ENCODE results near the gene ADCY7.

The ADCY7 gene

DNA sequence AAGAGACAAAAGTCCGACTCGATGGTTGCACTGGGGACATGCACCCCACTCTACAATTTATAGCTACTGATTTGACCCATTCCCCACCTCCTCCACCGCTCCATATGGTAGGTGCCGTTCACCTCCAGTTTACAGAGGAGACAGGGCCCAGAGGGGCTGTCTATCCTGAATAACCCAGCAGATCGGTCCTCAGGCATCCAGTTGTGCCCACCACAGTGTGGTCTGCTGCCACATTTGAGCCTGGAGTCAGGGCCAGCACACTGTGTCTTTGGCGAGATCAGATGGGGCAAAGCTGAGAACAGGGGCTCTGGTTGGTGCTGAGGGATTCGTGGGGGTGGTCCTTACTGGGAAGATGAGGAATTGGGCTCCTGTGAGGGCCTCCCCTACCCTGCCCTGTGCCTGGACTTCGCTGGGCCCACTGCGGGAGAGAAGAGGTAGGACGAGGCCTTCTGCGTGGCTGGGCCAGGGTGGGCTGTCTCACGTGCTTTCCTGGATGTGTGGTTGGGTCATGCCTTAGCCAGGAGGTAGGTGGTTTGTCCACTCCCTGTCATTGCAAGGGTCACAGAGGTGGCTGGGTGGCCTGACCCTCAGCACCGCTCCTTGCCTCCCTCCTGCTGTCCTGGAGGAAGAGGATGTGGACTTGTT lies 2.8 kb downstream of the ADCY7 start:
- DNase-seq = no peak

DNA sequence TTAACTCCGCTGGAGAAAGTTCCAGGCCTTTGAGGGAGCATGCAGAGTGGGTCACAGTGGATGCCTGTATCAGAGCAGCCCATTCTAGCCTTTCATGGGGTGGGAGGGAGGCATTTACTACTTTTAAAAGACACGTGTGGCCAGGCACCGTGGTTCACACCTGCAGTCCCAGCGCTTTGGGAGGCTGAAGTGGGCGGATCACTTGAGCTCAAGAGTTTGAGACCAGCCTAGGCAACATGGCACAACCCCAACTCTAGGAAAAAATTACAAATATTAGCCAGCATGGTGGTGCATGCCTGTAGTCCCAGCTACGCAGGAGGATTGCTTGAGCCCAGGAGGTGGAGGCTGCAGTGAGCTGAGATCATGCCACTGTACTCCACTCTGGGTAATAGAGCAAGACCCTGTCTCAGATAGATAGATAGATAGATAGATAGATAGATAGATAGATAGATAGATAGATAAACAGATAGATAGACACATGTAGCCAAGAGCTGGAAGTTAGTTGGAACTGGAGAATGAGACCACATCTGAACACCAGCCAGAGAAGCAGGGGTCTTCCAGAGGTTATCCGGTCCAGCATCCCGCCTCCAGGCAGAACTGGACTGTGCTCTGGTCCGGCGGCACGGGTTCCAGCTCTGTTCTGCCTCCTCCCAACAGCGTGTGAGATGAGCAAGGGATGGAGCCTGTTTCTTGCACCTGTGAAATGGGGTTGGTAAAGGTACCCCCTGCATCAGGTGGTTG lies 3.6 kb downstream of the ADCY7 start:
- no peak for DNase-seq

DNA sequence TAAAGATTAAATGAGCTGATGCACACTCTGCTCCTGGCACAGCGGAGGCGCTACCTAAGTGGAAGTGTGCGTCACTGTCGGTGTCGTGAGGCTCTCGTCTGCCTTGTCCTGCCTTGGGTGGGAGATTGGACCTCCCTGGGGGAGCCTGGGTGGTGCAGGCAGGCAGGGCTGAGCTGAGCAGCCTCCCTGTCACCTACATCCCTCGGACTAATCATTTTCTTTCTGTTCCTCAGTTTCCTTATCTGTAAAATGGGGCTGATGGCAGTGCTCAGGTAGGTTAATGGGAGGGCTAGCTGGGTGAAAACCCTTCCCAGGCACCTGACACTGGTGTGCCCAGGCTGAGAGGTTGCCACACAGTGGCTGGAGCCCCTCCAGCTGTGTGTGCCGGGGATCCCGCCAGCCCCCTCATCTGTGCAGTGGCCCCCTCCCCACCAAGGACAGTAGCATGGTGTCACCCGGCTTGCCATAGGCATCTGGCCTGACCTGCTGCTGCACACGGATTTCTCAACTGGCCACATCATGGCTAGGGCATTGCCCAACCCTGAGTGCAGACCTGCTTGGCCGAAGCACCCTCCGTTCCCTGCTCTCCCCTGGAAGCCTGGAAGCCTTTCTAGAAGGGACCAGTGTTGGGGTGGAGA lies 4.3 kb downstream of the ADCY7 start:
- DNase-seq = no peak

DNA sequence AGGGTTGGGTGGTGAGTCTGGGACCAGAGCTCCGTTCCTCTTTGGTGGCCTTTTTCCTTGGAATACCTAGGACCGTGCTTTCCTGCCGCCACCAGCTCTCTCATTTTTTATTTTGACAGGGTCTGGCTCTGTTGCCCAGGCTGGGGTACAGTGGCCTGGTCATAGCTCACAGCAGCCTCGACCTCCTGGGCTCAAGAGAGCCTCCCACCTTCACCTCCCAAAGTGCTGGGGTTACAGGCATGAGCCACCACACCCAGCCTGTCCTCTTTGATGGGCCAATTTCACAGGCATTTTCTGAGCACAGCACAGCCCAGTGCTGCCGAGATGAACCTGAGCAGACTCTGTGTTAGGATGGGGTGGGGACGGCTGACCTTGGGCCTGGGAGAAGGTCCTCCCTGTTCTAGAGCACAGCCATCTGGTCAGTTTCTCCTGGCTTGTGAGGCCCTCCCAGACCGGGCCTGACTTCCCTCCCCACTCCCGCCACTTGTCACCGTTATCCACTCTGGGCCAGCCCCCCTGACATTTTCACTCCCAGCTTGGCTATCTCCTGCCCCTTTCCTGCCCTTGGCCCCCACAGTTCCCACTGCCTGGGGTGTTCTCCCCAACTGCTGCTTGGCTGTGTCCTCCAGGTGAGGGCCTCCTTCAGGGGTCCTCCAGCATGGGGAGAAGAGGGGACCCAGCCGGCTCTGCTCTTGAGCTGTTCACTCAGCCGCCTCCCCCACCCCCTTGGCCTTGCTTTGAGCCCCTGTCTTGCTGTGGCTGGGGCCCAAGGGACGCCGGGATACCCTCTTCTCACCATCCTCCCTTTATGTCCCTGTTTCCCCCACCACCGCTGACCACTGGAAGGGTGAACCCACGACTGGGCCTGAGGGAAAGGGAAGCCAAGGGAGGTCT lies 5.0 kb downstream of the ADCY7 start:
- DNase-seq = no peak

DNA sequence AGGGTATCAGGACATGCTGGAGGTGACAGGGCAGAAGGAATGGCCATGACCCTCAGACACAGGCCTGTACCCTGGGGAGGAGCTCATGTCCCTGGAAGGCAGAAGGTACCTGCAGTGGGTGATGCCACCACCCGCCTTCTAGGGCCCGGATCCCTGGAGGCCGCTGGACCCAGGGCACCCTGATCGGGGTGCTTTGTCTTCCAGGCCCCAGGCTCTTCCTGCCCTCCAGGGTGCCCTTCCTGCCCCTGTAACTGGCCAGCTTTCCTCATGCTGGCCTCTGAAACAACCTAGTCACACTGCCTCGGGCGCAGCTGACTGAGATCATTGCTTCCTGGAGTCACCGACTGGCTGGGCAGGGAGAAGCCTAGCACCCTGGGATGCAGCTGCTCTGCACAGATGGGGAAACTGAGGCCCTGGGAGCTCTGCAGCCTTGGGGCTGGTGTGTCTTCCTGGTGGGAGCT lies 5.8 kb downstream of the ADCY7 start:
- peak in 1 of 2 experiments; percentile 23 for DNase-seq

DNA sequence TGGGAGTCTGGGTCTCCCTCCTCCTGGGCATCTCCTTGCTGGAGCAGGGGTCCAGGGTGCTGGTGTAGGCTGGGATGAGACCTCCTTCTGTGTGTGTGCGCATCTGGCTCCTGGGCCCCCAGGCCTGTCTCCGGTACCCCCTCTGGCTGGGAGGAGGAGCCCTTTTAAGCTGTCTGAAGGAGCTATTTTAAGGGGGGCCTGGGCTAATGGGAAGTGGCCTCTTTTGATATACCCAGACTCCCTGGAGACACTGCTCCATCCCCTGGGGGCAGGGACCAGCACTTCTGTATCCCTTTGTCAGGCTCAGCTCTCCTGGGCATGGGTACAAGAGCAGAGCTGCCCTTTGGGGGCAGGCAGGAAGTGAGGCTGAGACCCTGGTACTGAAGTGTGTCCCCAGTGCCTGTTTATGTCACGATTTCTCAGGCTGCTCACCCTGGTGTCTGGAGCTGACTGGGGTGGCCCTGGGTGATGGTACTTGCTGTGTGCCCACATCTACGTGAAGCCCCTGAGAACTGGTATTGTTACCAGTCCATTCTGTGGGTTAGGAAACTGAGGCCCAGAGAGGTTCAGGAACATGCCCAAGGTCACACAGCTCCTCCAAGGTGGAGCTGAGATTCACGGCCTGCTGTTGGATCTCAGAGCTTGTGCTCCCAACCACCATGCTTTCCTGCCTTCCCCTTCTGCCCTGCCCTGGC lies 6.5 kb downstream of the ADCY7 start:
- no peak for DNase-seq

DNA sequence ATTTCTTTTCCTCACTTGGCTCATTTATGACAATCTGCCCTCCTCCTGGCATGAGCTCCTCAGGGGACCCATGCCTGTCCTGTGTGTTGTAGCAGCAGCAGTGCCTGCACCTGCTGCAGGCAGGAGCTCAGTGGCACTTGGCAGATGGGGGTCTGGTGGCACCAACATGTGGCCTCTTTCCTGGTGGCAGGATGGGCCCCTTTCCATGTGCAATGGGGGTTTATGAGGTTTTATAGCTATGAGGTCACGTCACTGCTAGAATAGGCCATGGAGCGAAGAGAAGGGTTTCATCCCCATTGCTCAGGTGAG lies 7.0 kb downstream of the ADCY7 start:
- DNase-seq = no peak

DNA sequence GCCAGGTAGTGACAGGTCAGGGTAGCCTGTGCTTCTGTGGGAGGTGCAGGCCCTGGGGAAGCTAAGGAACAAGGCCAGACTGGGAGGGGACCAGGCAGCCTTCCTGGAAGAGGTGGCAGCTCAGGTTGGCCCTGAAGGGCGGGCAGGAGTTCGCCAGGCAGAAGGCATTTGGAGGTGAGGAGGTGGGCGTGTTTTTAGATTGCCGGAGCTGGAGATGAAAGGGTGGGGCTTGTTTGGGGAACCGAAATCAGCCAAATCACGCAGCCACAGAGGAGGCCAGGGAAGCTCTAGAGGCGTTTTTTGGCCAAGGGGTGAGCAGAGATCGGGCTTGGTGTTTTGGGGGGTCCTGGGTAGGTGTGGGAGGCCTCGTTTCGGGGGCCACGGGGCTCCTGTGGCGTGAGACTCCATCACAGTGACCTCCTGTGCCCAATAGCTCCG lies 7.6 kb downstream of the ADCY7 start:
- DNase-seq = peak; percentile 48 to 60

DNA sequence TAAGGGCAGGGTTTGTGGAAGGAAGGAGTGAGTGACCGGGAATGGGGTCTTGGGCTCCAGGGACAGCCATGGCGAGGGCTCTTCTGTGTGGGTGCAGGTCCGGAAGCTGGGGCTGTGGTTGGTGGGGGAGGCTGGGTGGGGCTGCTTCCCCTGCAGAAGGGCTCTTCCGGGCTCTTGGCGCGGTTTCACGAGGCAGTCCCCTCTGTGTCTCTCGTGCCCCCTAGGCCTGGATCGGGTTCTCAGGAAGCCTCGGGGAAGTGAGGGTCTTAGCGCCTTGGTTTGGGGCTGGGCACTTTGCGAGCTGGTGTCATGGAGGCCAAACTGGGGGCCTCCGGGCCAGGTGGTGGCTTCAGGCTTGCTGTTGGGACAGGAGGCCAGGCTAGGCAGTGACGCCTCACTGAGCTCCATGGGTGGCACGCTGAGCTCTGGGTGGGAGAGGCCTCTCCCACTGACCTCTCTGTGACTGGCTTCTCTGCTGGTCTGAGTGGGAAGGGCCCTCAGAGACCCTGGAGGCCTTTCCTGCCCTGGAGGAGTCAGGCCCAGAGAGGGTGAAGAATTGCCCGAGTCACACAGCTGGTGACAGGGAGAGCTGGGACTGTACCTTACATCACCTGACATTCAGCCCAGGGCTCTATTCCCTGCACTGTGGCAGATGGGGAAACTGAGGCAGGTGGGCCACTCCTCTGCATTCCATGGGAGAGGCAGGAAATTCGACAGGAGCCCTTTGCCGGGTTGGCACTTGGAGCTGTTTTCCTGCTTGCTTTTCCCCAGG lies 8.2 kb downstream of the ADCY7 start:
- peak; percentile 50 to 52 for DNase-seq

DNA sequence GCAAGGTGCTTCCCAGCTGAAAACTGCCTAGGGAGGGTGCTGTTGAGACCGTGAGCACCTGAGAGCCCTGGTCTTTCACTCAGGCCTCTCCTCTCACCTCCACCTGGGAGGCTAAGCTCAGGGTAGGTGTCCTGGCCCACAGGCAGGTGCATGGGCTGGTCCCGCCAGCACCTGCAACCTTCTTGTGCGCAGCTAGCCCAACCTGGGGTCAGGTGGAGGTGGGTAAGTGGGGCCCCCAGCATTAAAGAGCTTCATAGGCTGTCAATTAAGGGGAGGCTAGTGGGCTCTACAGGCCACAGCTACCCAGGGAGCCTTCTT lies 8.7 kb downstream of the ADCY7 start:
- no peak for DNase-seq

DNA sequence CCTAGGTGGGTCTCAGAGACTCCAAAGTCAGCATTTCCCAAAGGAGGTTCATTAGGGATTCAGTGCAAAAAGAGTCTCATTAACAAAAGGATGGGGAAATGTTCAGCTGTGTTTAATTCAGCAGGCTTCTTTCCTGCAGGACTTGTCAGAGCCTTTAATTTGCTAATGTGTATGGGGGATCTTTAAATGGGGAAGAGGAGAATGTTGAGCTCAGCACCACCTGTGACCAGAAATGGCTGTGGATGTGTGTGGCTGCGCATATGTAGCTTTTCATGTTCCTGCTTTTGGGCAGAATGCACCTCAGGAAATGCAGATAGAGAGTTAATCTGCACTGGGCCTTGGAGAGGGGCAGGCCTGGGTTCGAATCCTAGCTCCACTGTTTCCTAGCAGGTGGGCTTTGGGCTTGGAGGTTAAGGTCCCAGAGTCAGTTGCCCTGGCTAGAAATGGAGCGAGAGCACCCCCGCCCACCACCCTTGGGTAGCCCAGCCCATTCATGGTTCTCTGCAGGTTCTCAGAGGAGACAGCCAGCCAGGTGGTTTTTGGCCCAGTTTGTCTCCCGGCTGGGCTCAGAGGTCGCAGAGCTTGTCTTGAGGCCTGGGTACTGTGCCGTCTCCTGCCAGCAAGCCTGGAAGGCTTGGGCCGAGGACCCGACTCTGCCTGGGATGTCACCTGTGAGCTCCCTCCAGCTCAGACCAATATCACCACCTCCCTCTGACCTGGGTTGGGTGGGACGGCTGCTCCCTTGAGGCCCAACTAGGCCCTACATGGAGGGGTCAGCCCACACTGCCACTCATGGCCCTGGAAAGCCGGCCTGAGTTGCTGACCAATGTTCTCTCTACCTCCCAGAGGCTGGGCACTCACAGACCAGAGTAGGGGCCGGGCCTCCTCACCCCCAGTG lies 9.3 kb downstream of the ADCY7 start:
- no peak for DNase-seq

DNA sequence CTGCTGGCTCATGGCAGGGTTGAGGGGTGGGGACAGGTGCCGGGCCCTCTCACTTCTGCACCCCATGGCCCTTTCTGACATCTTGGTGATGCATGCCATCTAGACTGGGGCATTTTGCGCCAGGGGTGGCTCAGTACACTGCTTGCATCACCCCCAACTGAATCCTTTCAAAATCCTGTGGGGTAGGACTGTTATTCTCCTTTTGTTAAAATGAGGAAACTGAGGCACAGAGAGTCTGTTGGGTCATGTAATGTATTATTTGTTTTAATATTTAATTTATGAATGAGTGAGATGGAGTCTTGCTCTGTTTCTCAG lies 9.9 kb downstream of the ADCY7 start:
- no peak for DNase-seq

DNA sequence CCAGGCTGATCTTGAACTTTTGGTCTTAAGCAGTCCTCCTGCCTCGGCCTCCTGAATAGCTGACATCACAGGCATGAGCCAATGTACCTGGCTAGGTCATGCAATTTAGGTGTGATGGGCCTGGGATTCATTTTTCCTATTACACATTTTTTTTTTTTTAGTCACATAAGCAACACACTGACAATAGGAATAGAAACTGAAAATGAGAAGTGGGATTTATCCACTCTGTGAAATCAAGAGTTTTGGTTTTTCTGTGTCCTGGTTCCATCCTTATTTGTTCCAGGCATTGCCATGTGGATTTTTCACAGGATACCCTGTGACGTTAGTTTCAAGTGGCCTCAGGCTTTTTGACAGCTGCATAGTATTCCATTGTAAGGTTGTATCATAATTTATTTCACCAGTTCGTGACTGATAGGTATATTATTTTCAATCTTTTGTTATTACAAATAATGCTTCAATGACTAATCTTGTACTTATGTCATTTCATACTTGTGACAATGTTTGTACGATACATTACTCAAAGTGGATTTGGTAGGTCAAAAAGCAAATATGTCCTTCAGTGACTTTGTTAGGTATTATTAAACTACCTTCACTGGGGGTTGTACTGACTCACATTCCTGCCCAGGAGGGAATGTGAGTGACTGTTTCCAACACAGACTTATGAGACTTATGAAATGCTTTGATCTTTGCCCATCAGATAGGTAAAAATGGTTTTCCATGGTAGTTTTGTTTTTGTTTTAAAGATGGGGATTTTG lies 10.6 kb downstream of the ADCY7 start:
- DNase-seq = peak in 1 of 2 experiments; percentile 24

DNA sequence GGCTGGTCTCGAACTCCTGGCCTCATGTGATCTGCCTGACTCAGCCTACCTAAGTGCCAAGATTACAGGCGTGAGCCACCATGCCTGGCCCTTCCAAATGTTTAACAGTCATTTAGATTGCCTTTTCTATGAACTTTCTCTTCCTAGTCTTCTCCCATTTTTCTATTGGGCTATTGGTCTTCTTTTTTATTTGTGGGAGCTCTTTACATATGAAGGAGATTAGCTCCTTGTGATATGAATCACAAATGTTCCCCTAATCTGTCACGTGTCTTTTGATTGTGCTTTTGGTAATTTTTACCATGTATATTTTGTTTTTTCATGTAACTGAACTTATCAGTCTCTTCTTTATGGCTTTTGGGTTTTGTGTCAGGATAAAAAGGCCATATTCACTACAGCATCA lies 11.9 kb downstream of the ADCY7 start:
- no peak for DNase-seq

DNA sequence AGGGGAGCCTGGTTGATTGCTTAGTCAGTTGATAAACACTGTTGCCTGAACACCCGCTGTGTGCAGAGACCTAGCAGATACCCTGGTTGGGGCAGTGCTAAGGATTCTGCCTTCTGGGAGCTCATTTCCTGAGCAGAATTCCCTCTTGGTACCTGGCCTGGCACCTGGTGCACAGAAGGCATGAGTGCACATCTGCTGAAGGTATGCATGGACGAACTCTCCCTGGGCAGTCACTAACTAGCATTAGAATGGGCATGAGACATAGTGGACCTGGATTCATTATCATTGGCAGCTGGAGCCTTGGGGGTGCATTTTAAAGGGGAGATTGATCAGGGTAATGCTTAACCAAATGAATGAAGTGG lies 13.1 kb downstream of the ADCY7 start:
- DNase-seq = no peak

DNA sequence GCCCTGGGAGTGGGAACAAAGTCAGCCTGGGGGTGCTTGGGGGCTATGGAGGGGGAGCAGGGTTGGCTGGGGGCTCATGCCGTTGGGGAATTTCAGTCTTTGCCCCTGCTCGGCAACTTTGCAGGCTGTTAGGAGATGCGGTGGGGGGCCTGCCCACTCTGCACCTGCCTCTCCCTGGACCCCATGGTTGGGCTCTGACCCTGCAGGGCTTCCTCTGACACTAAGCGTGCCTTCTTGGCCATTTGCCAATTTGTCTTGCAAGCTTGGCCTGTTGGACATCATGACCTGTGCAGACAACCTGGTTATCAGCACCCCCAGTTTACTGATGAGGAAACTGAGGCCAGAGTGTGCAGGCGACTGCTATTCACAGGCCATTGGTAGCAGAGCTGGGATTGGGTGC lies 14.6 kb downstream of the ADCY7 start:
- no peak for DNase-seq

DNA sequence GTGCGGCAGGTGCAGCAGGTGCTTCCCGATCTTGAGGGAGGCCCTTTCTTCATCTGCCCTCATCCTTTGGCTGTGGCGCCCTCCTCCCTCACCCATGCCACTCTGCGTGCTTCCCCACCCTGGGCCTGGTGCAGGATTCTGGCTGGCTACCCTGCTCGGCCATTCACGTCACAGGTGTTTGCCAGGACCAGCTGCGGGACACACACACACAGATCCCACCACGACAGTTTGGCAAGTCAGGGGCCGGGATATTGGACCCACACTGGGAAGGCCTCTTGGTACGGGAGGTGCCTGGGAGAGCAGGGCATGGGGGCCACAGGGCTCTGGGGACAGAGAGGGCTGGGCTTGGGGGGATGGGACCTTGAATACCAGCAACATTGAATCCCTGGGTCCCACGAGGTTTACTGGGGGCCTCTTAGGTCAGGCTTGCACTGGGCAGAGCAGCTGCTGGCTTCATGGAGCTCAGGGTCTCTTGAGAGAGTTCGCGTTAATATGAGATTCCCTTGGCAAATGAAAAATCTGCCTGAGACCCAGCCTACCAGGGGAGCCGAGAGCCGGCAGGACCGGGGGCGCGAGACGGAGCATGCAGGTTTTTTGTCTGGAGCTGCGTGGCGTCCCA lies 15.1 kb downstream of the ADCY7 start:
- no peak for DNase-seq

DNA sequence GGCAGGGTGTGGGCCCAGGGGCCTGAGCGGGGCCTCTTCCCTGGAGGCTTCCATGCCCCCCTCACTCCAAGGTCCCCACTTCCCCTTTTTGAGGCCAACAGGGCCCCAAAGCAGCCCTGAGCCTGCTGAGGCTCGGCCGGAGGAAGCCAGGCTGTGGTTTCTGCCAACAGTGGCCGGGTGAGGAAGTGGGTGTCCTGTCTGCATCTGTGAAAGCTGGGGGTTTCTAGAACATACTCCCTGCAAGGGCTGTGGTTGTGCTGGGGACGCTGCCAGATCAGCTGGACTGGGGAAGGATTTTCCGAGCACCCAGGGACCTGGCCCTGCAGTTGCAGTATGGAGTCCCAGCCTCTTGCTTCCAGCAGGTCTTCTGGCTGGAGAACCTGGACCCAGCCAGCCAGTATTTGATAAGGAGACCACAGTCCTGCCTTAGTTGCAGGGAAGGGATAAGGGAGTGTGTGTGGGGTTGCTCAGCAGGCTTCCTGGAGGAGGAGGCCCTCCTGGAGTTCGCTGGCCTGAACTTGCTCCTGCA lies 15.7 kb downstream of the ADCY7 start:
- peak; percentile 44 to 62 for DNase-seq

DNA sequence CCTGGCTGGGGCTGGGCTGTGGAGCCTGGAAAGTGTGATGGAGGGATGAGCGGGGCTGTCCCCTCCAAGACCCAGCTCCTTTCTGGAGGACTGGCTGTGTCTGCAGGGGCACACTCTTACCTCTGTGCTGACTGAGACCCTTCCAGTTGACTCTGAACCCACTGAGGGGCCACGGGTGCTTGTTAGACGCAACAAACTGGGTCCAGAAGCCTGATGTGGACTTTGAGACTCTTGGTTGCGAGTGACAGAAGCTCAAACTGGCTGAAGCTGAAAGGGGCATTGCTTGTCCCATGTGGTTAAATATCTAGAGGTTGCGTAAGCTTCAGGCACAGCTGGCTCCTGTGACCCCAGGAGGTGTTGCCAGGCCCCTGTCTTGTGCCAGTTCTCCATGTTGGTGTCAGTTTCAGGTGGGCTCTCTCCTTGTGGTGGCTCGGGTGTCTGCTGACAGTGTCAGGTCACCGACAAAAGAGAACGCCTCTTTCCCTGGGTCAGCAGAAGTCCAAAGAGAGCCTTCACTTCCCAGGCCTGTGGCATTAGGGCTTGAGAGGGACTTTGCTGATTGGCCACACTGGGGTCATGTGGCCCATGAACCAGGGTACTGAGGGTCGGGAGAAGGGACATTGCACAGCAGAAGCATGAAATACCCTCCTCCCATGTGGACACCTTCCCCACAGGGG lies 16.7 kb downstream of the ADCY7 start:
- no peak for DNase-seq

All from activated CD4-positive, alpha-beta T cell treated with anti-CD3 and anti-CD28 coated beads, Interleukin-2, amount 50 U/mL, for 48 hours (primary cell).